CD14-positive monocyte (primary cell): ENCODE data around the gene HIPK1. TPM values are rescaled to one million over a fixed set of nuclear protein-coding genes. Genes with fewer than 3 reads are reported as not detected.

Experiments used
- DNase-seq, 3 donors: peaks; one replicate each; pipeline ENCODE4 v3.0.0-alpha.2; 2011 to 2022
- H2AFZ ChIP-seq: 2 replicates; pipeline ENCODE4 v1.6.0; 2012; ENCODE audit warnings: mild to moderate bottlenecking, low read depth, low read length, inconsistent platforms; ENCODE audit not compliant: insufficient read depth, poor library complexity, severe bottlenecking
- H3K27ac ChIP-seq, 2 donors: 1 replicate in 1 of 2; 2 replicates in 1 of 2; pipeline ENCODE4 v1.5.1; 2012 to 2013; ENCODE audit warnings: low read length in 2 of 2, control low read depth in 1 of 2, inconsistent platforms in 1 of 2, low read depth in 1 of 2, mild to moderate bottlenecking in 1 of 2
- H3K27me3 ChIP-seq, 2 donors: one replicate each; pipeline versions ENCODE4 v1.6.0 to v1.6.1; 2011 to 2013; ENCODE audit warnings: low read length in 2 of 2; ENCODE audit not compliant: control insufficient read depth in 2 of 2, insufficient read depth in 2 of 2
- H3K36me3 ChIP-seq, 2 donors: replicated peaks in 1 of 2; 1 replicate in 1 of 2; 2 replicates in 1 of 2; pipeline versions ENCODE4 v1.5.1 to v1.6.1; 2012 to 2013; ENCODE audit warnings: low read length in 2 of 2, control low read depth in 1 of 2, inconsistent platforms in 1 of 2, mild to moderate bottlenecking in 1 of 2; ENCODE audit not compliant: insufficient read depth in 2 of 2, control insufficient read depth in 1 of 2
- H3K4me1 ChIP-seq, 2 donors: 1 replicate in 1 of 2; 2 replicates in 1 of 2; pipeline versions ENCODE4 v1.5.1 to v1.6.1; 2012 to 2013; ENCODE audit warnings: low read length in 2 of 2, control low read depth in 1 of 2, inconsistent platforms in 1 of 2, mild to moderate bottlenecking in 1 of 2, moderate library complexity in 1 of 2; ENCODE audit not compliant: insufficient read depth in 2 of 2, control insufficient read depth in 1 of 2
- H3K4me2 ChIP-seq: replicated peaks from 2 replicates; pipeline ENCODE3; 2012; ENCODE audit warnings: low read length, moderate library complexity, mild to moderate bottlenecking; ENCODE audit not compliant: poor library complexity, severe bottlenecking; ENCODE audit errors: extremely low read depth
- H3K4me3 ChIP-seq, 3 experiments: fragments of 200-600 bp in 1 of 3; sonication (generic) in 1 of 3; replicated peaks in 1 of 3; 1 replicate in 2 of 3; 2 replicates in 1 of 3; pipeline ENCODE4 v1.5.1; 2011 to 2013; ENCODE audit warnings: low read length in 3 of 3, mild to moderate bottlenecking in 3 of 3, control low read depth in 2 of 3, low read depth in 2 of 3, inconsistent platforms in 1 of 3, moderate library complexity in 1 of 3
- H3K79me2 ChIP-seq: 2 replicates; pipeline ENCODE4 v1.6.0; 2012; ENCODE audit warnings: mild to moderate bottlenecking, control low read depth, inconsistent platforms, low read length, moderate library complexity; ENCODE audit not compliant: insufficient read depth
- H3K9ac ChIP-seq: 2 replicates; pipeline ENCODE4 v1.6.0; 2017; ENCODE audit warnings: low read length, mild to moderate bottlenecking; ENCODE audit not compliant: insufficient read depth, poor library complexity, severe bottlenecking
- H3K9me3 ChIP-seq, 2 donors: replicated peaks in 1 of 2; 1 replicate in 1 of 2; 2 replicates in 1 of 2; pipeline versions ENCODE4 v1.5.1 to v1.6.1; 2012 to 2013; ENCODE audit warnings: low read length in 2 of 2, control low read depth in 1 of 2; ENCODE audit not compliant: control insufficient read depth in 1 of 2, insufficient read depth in 1 of 2
- H4K20me1 ChIP-seq: 2 replicates; pipeline ENCODE4 v1.6.0; 2012; ENCODE audit warnings: mild to moderate bottlenecking, low read length, control low read depth, moderate library complexity; ENCODE audit not compliant: insufficient read depth
- H3K27ac Mint-ChIP-seq, 7 donors: one replicate each; pipeline ENCODE4 v1.8.0; 2020; ENCODE audit warnings: mild to moderate bottlenecking in 7 of 7, mixed read lengths in 7 of 7, moderate library complexity in 6 of 7, inconsistent platforms in 2 of 7
- H3K27me3 Mint-ChIP-seq, 3 donors: one replicate each; pipeline ENCODE4 v1.8.0; 2021 to 2022; ENCODE audit warnings: low read depth in 3 of 3, mild to moderate bottlenecking in 3 of 3, mixed read lengths in 3 of 3, moderate library complexity in 3 of 3, inconsistent platforms in 1 of 3
- H3K36me3 Mint-ChIP-seq, 2 donors: one replicate each; pipeline ENCODE4 v1.8.0; 2020; ENCODE audit warnings: mixed read lengths in 2 of 2, inconsistent platforms in 1 of 2, mild to moderate bottlenecking in 1 of 2
- H3K4me1 Mint-ChIP-seq: one replicate; pipeline ENCODE4 v1.8.0; 2020; ENCODE audit warnings: mild to moderate bottlenecking, mixed read lengths
- H3K4me3 Mint-ChIP-seq, 2 donors: one replicate each; pipeline ENCODE4 v1.8.0; 2020; ENCODE audit warnings: mild to moderate bottlenecking in 2 of 2, mixed read lengths in 2 of 2, moderate library complexity in 1 of 2
- H3K9me3 Mint-ChIP-seq, 7 donors: one replicate each; pipeline ENCODE4 v1.8.0; 2020 to 2022; ENCODE audit warnings: mixed read lengths in 7 of 7, mild to moderate bottlenecking in 6 of 7, moderate library complexity in 6 of 7, inconsistent platforms in 2 of 7
- WGBS: methylation state at CpG from one replicate; pipeline ENCODE4 v1.1.5; 2013; ENCODE audit warnings: missing lambda C conversion rate; ENCODE audit not compliant: insufficient coverage; 5-methylcytosine and 5-hydroxymethylcytosine counted together
- intact Hi-C, 2 donors: fragments of 100-400 bp; cut with micrococcal nuclease; formaldehyde crosslinking; loops; one replicate each; pipeline versions ENCODE4 v1.15.0 to v1.15.1; 2023
- polyA plus RNA-seq, 3 donors: library from polyadenylated mRNA; depleted of rRNA in 1 of 3; unstranded in 2 of 3; stranded (reverse) in 1 of 3; fragments of 300-500 nt in 2 of 3; fragments of >200 nt in 1 of 3; fragmentation: Illumina TruSeq in 2 of 3; gene quantifications; 1 replicate in 2 of 3; 2 replicates in 1 of 3; pipeline ENCODE4 v1.2.3, GENCODE V29; 2012 to 2021
- TF ChIP-seq, protein P1 (sequence below): fragments of 200-600 bp; IDR thresholded peaks from one replicate; pipeline ENCODE4 v1.8.0; 2022; ENCODE audit warnings: antibody characterized with exemption, mild to moderate bottlenecking

HIPK1 gene
- polyA plus RNA-seq, 3 donors = 10.1 to 57.2 (median 14.8) TPM

DNA sequence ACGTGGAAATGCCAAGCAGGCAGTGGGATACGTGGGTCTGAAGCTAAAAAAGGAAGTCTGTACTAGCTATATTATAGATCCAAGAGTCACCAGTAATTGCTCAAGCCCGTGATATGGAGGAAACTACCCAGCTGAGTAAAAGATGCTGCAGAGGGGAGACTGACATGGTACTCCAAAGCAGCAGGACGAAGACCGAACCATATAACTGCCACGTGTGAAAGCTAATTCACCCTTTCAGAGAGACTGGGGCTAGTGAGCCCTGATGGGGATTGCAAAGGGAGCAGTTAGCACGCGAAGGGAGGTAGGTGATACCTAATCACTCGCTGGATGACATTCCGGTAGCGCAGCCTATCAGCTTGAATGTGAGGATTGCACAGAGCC is 24.8 kb upstream of the HIPK1 start:
- H3K27ac ChIP-seq = peak overlapping the region; percentile 92 to 96
- H3K36me3 ChIP-seq = peaks cover 18 to 41% of the 10 kb centered on the region in 2 donors
- H3K27ac Mint-ChIP-seq = peak overlapping the region; percentile 96 to 99 (median 99)
- H3K79me2 ChIP-seq = peaks cover 88% of the 10 kb centered on the region
- H3K4me3 Mint-ChIP-seq = peak overlapping the region; percentile 95 to 97
- H3K9me3 Mint-ChIP-seq = peaks cover 0 to 1% (median 0%) of the 10 kb centered on the region in 7 donors
- H3K4me2 ChIP-seq = peak overlapping the region; percentile 83
- peaks cover 26 to 49% of the 10 kb centered on the region in 2 donors for H3K36me3 Mint-ChIP-seq
- no peaks in the 10 kb centered on the region for H4K20me1 ChIP-seq
- peak; percentile 59 to 87 (median 72) for DNase-seq
- 0% methylated on average over 3 of the region's 11 CpGs for WGBS
- TF ChIP-seq, protein P1, sequence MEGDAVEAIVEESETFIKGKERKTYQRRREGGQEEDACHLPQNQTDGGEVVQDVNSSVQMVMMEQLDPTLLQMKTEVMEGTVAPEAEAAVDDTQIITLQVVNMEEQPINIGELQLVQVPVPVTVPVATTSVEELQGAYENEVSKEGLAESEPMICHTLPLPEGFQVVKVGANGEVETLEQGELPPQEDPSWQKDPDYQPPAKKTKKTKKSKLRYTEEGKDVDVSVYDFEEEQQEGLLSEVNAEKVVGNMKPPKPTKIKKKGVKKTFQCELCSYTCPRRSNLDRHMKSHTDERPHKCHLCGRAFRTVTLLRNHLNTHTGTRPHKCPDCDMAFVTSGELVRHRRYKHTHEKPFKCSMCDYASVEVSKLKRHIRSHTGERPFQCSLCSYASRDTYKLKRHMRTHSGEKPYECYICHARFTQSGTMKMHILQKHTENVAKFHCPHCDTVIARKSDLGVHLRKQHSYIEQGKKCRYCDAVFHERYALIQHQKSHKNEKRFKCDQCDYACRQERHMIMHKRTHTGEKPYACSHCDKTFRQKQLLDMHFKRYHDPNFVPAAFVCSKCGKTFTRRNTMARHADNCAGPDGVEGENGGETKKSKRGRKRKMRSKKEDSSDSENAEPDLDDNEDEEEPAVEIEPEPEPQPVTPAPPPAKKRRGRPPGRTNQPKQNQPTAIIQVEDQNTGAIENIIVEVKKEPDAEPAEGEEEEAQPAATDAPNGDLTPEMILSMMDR = no peak
- peaks cover 0 to 2% (median 0%) of the 10 kb centered on the region in 3 donors for H3K27me3 Mint-ChIP-seq
- H3K9ac ChIP-seq = peak overlapping the region; percentile 79
- H2AFZ ChIP-seq = peak overlapping the region; percentile 79
- peak overlapping the region; percentile 84 to 96 (median 85) for H3K4me3 ChIP-seq
- H3K4me1 Mint-ChIP-seq = peaks cover 64% of the 10 kb centered on the region
- intact Hi-C loops = loop anchor here (2.0 to 5.0 kb wide), 4 partner anchors 29 to 91 kb away; partner anchors contain the start of gene RSBN1 (in 1 of the 2)
- no peaks in the 10 kb centered on the region for H3K27me3 ChIP-seq
- peaks cover 33 to 52% of the 10 kb centered on the region in 2 donors for H3K4me1 ChIP-seq
- H3K9me3 ChIP-seq = no peaks in the 10 kb centered on the region

DNA sequence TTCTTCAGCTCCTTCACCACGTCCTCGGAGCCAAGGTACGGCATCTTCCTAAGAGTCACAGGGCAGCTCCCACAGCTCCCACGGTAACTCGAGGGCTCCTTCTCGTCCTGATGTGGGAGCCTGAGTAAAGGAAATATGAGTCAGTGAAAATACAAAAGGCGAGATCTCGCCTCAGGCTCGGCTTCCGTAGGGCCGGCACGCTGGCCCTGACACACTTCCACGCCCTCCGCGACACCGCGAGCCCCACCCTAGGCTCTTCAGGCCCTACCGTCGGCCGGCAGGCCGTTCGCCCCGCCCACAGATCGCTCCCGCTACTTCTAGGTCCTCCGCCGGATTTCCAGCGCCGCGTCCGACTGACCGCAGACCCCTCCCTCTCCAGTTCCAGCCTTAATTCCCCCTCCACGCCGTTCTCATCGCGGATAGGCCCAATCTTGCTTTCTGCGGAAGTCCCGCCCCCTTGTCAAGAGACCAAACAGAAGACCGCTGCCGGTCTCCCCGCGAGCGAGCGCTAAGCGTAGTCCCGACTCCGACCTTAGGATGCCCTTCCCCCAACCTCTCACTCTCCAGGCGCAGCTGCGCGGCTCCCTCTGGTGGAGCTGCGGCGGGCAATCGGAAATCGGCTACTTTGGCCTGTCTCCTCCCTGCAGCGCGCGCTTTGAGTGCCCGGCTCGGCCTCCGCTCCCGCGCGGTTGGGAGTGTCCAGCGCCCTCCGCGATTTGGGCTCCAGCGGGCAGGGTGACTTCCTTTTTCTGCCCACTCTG is 24.3 kb upstream of the HIPK1 start, which contains the start of the genes AP4B1 and DCLRE1B:
AP4B1 (minus strand) TSS at position 126 of the 761 bp plus-strand sequence; CDS start at position 44, 82 bp downstream.
DCLRE1B (plus strand) TSS at position 653 of the 761 bp plus-strand sequence. CDS start 261 bp downstream, outside the sequence.
- intact Hi-C loops = loop anchor here (1.0 to 5.0 kb wide), 8 partner anchors 24 to 92 kb away; partner anchors contain the start of genes HIPK1 (in 2 of the 2) and RSBN1 (in 1 of the 2)
- peaks cover 88% of the 10 kb centered on the region for H3K79me2 ChIP-seq
- H3K4me3 ChIP-seq = peak within 1 kb of the TSS; percentile 84 to 96 (median 85)
- peaks cover 0 to 2% (median 0%) of the 10 kb centered on the region in 3 donors for H3K27me3 Mint-ChIP-seq
- H3K9ac ChIP-seq = peak within 1 kb of the TSS; percentile 79
- no peaks in the 10 kb centered on the region for H3K9me3 ChIP-seq
- peaks cover 33 to 52% of the 10 kb centered on the region in 2 donors for H3K4me1 ChIP-seq
- WGBS = under 1% methylated on average over 61 of the region's 67 CpGs
- H3K4me3 Mint-ChIP-seq = peak within 1 kb of the TSS; percentile 95 to 97
- H3K4me1 Mint-ChIP-seq = peaks cover 66% of the 10 kb centered on the region
- H3K27ac ChIP-seq = peak within 1 kb of the TSS; percentile 92 to 96
- H3K36me3 ChIP-seq = peaks cover 12 to 41% of the 10 kb centered on the region in 2 donors
- H4K20me1 ChIP-seq = no peaks in the 10 kb centered on the region
- peaks cover 24 to 47% of the 10 kb centered on the region in 2 donors for H3K36me3 Mint-ChIP-seq
- H3K9me3 Mint-ChIP-seq = peaks cover 0 to 1% (median 0%) of the 10 kb centered on the region in 7 donors
- DNase-seq = peak; percentile 99 to 100 (median 100)
- peak within 1 kb of the TSS; percentile 96 to 99 (median 99) for H3K27ac Mint-ChIP-seq
- H3K4me2 ChIP-seq = peak within 1 kb of the TSS; percentile 83
- no peaks in the 10 kb centered on the region for H3K27me3 ChIP-seq
- peak within 1 kb of the TSS; percentile 93 for H2AFZ ChIP-seq
- TF ChIP-seq, protein P1 = peak; percentile 67
